ENCODE data around the gene PNMT.

- TF ChIP-seq CTCF (IDR thresholded peaks at IDR 0.05) (no peak), POLR2AphosphoS5 (IDR thresholded peaks at IDR 0.05) (no peak), POLR2A (IDR thresholded peaks at IDR 0.05) (no peak), EP300 (IDR thresholded peaks at IDR 0.05) (no peak)
Observed at GRCh38 chr17:39627047-39627711, 41.1 kb upstream of the PNMT start.

All from stomach (tissue), 4 donors.